Kidney glomerular epithelial cell (primary cell): Measurements from ENCODE around the gene ITGA11.

Source experiments
- DNase-seq: peaks from one replicate; lab custom pipeline; 2025; lab: John Stamatoyannopoulos, UW

ITGA11 gene

GRCh38 chr15:68352401-68353062 lies 79.4 kb downstream of the ITGA11 start:
- DNase-seq = peak; percentile 91

DNA sequence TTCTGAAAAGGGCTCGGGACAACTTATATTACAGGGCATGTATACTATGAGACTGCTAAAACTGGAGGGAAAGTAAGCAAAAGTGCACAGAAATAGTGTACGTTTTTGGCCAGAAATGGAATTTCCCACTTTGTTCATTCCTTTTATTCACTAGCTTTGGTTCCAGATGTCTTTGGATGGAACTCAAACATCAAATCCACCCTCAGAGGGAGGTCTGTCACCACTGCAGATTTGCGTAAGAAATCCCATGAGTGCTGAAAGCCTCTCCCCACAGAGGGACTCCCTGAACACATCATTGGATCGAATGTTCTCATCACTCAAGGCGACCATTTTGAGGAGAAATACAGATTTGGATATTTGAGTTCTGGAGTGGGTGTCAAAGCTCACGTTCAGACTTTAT lies 82.8 kb downstream of the ITGA11 start:
- DNase-seq = no peak

- DNase-seq = no peak
Observed at GRCh38 chr15:68348606-68349005, 83.4 kb downstream of the ITGA11 start.

GRCh38 chr15:68348081-68348480 lies 83.9 kb downstream of the ITGA11 start:
- DNase-seq = no peak

DNA sequence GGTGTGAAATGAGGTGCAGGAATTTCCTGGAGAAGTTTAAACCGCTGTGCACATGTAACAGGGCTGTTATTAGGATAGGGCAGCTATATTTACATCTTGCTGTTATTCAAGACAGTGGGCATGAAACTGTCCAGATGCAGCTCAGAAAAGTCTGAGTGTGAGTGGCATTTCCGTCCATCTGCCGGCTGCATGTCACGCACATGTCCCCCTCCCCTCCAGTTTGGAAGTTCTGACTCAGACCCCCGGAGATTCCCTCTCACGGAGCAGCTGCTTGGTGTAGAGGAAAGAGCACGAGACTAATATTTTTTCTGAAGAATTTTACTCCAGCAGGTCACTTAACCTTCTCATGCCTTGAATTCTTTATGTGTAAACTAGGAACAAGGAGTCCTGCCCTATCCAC lies 84.6 kb downstream of the ITGA11 start:
- DNase-seq = peak; percentile 22

- DNase-seq = no peak
Observed at GRCh38 chr15:68346979-68347378, 85.0 kb downstream of the ITGA11 start.

- no peak for DNase-seq
Observed at GRCh38 chr15:68345481-68345880, 86.5 kb downstream of the ITGA11 start.

DNA sequence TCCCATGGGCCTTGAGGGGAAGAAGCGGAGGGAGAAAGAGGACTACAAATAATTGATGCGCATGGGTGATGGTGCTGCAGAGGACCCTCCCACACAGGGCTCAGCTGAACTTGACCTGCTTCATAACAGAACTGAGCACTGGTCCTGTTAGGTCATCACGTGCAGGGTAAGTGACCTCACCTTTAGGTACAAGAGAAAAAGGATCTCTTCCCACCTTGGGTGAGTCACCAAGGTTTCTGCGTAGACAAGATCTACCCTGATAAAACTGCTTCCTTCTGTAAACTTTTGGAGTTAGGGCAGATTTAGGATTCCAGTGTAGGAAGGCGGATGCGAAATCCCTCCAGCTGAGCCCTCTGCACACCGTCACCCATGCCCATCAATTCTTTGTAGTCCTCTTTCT lies 87.4 kb downstream of the ITGA11 start:
- no peak for DNase-seq

DNA sequence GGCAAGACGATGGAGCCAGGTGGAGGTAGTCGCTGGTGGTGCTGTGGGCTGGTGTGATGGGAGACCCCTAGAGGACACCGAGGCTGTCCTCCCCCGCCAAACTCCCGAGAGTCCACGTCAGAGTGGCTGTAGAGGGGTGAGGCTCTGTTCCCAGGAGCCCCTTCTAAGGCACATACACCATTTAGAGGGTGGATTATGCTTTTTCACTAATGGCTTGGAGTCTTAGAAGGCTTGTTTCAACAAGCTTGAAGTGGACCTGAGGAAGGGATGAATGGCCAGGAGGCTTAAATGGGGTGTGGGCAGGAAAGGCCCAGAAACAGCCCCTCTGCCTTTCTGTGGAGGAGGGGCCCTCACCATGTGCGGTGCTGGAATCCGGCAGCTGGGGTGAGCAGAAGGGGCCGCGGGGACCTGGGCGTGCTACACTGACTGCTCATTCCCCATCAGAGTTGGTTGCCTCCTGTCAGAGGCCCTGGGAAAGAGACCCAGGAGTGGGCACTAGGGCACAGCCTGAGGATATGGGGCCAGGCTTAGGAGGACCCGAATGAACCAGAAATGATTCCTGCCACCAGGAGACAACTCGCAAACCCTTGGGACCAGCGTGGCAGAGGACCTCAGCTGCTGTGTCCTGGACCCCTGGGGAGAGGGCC lies 88.3 kb downstream of the ITGA11 start:
- no peak for DNase-seq

DNA sequence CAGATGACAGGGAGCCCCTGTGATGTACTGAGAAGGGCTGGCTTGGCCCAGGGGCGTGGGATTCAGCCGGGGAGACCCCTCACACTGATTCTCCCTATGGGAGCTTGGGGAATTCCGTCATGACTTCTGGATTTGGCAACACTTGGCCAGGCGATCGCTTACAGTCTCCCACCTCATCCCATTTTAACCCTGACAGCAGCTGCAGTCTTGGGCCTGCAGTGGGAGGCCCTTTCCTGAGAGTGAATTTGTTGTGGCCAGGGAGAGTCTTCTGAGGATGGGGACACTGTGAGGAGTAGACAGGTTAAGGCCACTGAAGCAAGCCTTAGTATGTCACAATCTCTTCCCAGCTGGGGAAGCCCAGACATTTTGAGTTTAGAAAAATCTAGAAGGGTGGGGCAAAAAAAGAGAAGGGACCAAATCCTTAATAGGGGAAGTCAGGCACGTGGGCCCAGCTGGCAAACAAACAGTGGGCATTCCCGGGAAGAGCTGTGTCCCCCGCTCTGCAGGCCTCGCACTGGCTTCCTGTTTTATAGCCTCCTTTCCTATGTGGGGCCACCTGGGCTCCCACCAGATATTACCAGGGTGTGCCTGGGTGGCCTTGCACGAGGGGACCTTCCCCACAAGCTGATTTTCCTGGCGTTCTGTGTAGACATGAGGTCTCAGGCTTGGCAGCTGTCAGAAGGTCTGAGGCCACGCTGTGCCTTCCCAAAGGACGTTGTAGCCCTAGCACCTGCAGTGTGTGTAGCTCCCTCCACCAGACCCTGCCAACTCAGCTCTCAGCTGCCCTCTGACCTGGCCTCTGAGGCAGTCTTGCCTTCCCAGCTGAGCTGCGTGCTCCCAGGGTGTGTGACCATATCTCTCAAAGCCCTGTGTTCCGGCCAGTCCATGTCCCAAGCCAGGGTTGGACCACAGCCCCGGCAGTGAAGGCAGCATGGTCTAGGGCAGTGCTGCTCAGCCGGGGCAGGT lies 89.9 kb downstream of the ITGA11 start:
- no peak for DNase-seq

- no peak for DNase-seq
Observed at GRCh38 chr15:68340726-68341671, 91.0 kb downstream of the ITGA11 start.

DNA sequence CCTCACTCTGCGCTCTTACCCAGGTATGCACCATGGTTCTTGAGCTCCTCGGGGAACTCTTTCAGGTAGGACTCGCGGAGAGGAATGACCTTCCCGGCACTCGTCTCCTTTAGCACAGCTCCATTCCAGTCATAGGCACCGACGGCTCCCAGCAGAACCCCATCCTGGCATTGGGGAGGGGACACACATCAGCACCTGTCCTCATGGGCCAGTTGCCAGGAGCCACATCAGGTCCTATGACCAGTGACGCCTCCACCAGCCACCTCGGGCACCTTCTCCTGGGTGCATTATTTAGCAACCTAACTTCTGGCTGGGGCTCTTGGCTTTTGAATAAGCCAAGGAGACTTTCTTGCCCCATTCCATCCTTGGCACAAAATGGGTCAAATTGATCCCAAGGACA lies 92.5 kb downstream of the ITGA11 start:
- DNase-seq = no peak

DNA sequence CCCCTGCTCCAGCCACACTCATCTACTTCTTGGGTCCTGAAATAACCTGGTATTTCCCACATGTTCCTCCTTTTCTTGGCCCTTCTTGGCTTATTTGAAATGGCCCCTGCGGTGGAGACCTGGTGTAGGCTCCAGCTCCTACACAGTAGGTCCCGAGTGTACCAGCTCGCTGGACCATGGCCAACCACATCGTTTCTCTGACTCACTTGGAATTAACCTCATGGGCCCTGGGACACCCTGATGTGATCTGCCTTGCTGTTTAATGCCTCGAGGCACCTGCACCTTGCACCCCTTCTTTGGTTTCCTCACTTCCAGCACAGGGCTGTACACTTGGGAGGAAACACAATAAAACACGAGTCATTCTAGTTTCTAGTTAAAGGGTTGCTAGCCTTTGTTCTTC lies 94.1 kb downstream of the ITGA11 start:
- peak; percentile 28 for DNase-seq

- no peak for DNase-seq
Observed at GRCh38 chr15:68336516-68336915, 95.4 kb downstream of the ITGA11 start.

- no peak for DNase-seq
Observed at GRCh38 chr15:68335655-68336054, 96.3 kb downstream of the ITGA11 start.

- peak; percentile 8 for DNase-seq
Observed at GRCh38 chr15:68335251-68335650, 96.7 kb downstream of the ITGA11 start.

- DNase-seq = no peak
Observed at GRCh38 chr15:68334661-68335124, 97.3 kb downstream of the ITGA11 start.

GRCh38 chr15:68333775-68334470 lies 98.0 kb downstream of the ITGA11 start:
- no peak for DNase-seq

DNA sequence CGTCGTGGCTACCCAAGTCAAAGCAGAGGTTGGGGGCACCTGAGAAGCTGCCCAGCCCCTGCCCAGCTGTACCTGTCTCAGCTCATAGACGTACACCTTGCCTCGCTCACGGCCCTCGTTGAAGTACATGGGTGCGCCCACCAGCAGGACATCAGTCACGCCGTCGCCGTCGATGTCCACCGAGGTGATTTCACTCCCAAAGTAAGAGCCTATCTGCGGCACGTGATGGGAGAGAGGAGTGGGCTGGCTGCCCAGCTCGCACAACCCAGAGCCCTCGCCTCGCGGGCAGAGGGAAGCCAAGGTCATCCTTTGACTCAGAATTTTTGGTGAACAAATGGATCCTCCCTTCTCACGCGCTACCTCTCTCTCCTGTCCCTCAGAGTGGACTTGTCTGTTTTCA lies 99.7 kb downstream of the ITGA11 start:
- no peak for DNase-seq

DNA sequence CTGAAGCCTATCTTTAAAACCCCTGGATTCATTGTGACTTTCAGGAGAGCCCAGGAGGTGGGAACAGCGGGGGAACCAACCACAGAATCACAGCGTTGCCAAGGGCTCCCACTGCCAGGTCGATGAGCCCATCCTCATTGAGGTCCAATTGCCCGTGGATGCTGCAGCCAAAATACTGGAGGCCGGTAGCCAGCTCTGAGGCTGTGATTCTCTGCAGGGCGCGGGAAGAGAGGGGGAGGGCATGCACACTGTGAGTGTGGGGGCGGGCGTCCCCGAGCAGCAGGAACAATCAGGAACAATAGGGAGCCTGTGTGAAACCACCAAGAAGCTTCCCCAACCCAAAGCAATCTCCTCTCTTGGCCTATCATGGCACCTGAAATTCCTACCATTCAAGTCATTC lies 101.1 kb downstream of the ITGA11 start:
- DNase-seq = no peak

GRCh38 chr15:68330416-68330815 lies 101.5 kb downstream of the ITGA11 start:
- no peak for DNase-seq
